Activated naive CD8-positive, alpha-beta T cell (primary cell): ENCODE results near the gene CCDC141.

Experiments
- H3K27ac Mint-ChIP-seq: one replicate; pipeline ENCODE4 v1.8.0; 2021; ENCODE audit warnings: mixed read lengths
- H3K27me3 Mint-ChIP-seq: one replicate; pipeline ENCODE4 v1.8.0; 2021; ENCODE audit warnings: mixed read lengths
- H3K36me3 Mint-ChIP-seq: one replicate; pipeline ENCODE4 v1.8.0; 2021; ENCODE audit warnings: mixed read lengths
- H3K4me1 Mint-ChIP-seq: one replicate; pipeline ENCODE4 v1.8.0; 2021; ENCODE audit warnings: low read depth, mixed read lengths
- H3K4me3 Mint-ChIP-seq: one replicate; pipeline ENCODE4 v1.8.0; 2021; ENCODE audit warnings: mild to moderate bottlenecking, mixed read lengths
- H3K9me3 Mint-ChIP-seq: one replicate; pipeline ENCODE4 v1.8.0; 2021; ENCODE audit warnings: low read depth, mixed read lengths

The CCDC141 gene

DNA sequence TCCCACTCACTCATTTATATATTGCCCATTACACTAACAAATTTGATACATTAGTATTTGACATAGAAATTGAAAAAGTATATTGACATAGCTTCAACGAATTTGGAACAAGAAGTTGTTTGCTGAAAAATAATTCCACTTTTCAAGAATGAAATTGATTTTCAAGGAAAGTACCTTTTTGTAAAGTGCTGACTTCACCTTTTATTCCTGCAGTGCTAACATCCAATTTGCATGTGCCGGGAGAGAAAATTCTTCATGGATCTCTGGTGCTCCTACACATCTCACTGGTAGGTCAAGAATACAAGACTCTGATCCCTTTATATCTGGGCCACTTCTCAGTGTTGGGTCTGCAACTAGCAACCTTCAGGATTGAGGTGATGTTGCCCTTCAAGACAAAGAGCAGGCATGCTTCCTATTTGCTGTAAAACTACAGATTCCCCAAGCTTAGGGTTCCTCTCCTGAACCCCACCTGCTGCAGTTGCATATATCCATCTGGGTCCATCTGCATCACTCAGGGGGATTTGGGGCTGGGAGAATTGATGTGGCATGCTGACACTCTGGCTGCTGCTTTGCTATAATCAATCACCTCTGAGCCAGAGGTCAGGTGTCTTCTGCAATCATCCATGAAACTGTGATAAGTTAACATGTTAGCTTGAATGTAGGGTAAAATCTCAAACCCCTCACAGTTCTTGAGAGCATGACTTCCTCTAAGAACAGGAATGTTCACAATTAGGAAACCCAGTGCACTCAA, 134.3 kb downstream of the CCDC141 start:
- no peaks in the 10 kb centered on the region for H3K9me3 Mint-ChIP-seq
- H3K27me3 Mint-ChIP-seq: no peaks in the 10 kb centered on the region
- H3K36me3 Mint-ChIP-seq: no peaks in the 10 kb centered on the region
- H3K27ac Mint-ChIP-seq: no peak overlapping the region
- H3K4me1 Mint-ChIP-seq: peaks cover 5% of the 10 kb centered on the region
- H3K4me3 Mint-ChIP-seq: no peak overlapping the region

DNA sequence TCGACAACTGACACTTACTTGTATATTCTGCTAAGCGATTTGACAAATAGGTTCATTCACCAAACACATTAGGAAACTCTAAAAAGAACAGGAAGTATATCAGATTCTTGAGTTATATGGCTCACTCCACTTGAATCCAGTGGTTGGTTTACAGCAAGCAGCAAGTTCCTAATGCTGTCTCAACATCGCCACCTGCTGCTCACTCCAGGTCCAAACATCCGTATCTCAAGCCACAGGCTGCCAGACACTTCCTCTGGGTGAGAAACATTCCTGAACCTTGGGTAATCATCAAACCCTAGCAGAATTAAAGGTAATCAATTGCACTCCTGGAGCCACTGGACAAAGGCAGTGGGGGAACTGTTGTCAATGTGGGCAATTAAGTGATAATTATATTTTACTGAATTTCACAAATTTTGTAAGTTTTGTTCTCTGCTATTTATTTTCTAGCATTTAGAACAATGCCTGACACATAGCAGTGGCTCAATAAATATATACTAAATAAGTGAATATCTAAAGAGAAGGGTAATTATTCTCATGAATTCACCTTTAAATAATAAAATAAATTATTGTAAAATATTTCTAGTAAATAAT, 135.6 kb downstream of the CCDC141 start:
- Mint-ChIP-seq H3K27me3 (no peaks in the 10 kb centered on the region), H3K4me1 (peaks cover 5% of the 10 kb centered on the region), H3K9me3 (no peaks in the 10 kb centered on the region), H3K4me3 (no peak overlapping the region), H3K36me3 (no peaks in the 10 kb centered on the region), H3K27ac (no peak overlapping the region)

DNA sequence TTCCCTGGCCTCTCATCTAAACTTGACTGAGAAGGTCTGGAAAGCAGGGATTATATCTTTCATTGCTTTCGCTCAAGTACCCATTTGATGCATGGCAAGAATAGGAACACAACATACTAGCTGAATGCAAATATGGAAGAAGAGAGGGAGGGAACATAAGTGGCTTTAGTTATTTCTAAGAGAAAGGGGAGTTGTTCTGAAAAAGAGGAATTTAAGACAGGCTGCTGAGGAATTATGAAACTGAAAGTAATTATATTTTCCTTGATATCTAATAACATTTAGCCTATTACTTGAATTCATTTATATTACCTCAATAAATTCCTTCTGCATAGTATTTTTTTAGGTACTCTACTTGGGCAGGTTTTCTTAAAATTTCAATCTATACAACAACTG, 136.9 kb downstream of the CCDC141 start:
- peaks cover 5% of the 10 kb centered on the region for H3K4me1 Mint-ChIP-seq
- no peak overlapping the region for H3K27ac Mint-ChIP-seq
- no peak overlapping the region for H3K4me3 Mint-ChIP-seq
- H3K36me3 Mint-ChIP-seq: no peaks in the 10 kb centered on the region
- H3K27me3 Mint-ChIP-seq: no peaks in the 10 kb centered on the region
- H3K9me3 Mint-ChIP-seq: no peaks in the 10 kb centered on the region

DNA sequence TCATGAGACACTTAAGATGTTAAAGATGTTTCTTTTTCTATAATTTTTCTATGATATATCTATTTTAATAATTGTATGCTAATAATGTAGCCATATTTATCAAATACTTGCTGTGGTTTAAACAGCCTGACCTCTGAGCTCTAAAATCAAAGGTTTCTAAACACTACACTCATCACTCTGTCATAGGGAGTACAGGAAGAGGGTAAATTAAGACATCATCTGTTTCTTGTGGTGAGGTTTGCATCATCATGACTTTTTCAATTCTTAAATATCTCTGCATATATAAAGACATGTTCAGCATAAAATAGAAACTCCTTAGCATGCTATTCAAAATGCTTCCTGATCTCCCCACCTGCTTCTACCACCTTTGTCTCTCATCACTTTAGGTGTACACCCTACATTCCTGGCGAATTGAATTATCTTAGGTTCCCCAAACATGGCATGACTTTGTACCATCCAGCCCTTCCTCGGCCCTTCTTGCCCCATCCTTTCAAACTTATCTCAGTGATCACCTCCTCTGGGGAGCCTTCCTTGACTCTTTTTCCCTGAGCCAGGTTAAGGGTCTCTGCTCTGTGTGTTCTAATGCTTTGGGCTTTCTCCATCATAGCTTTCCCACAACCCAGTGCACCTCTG, 137.4 kb downstream of the CCDC141 start:
- peaks cover 5% of the 10 kb centered on the region for H3K4me1 Mint-ChIP-seq
- no peaks in the 10 kb centered on the region for H3K9me3 Mint-ChIP-seq
- H3K27me3 Mint-ChIP-seq: no peaks in the 10 kb centered on the region
- no peaks in the 10 kb centered on the region for H3K36me3 Mint-ChIP-seq
- H3K4me3 Mint-ChIP-seq: no peak overlapping the region
- no peak overlapping the region for H3K27ac Mint-ChIP-seq

DNA sequence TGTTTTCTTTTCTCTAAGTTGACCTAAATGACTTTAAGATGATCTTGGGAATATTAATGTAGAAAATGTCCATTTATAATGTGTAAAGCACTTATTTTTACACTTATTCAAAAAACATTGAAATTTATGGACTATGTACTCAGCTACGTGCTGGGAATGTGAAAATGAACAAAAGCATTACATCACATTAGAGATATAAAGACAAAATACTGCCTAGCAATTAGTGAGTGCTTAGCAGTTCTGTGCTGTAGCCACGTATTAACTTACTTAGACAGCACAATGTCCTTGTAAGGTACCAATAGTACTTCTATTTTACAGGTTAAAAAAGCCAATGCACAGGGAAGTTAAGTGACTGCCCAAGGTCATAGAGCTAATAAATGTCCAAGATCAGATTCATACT, 138.9 kb downstream of the CCDC141 start:
- Mint-ChIP-seq H3K27ac (no peak overlapping the region), H3K27me3 (no peaks in the 10 kb centered on the region), H3K4me3 (no peak overlapping the region), H3K9me3 (no peaks in the 10 kb centered on the region), H3K36me3 (peaks cover 8% of the 10 kb centered on the region), H3K4me1 (peaks cover 5% of the 10 kb centered on the region)

DNA sequence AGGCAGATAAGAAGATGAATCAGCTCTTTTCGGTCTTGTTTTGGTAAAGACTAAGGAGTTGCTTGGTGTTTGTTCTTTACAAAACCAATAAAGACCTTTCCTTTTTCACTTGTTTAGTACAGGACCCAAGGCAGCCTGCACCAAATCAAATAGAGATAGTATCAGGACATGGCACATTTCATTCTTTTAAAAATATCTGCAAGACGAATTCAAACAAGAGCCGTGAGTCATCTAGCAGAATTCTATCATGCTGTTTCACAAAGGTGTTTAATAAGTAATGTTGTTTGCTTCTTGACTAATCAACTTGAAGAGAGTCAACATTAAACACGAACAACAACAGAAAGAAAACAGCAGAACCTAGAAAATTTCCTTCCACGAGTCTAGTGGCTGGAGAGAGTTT, 139.9 kb downstream of the CCDC141 start:
- H3K27ac Mint-ChIP-seq: no peak overlapping the region
- peaks cover 5% of the 10 kb centered on the region for H3K4me1 Mint-ChIP-seq
- peaks cover 13% of the 10 kb centered on the region for H3K36me3 Mint-ChIP-seq
- no peak overlapping the region for H3K4me3 Mint-ChIP-seq
- H3K27me3 Mint-ChIP-seq: no peaks in the 10 kb centered on the region
- no peaks in the 10 kb centered on the region for H3K9me3 Mint-ChIP-seq

DNA sequence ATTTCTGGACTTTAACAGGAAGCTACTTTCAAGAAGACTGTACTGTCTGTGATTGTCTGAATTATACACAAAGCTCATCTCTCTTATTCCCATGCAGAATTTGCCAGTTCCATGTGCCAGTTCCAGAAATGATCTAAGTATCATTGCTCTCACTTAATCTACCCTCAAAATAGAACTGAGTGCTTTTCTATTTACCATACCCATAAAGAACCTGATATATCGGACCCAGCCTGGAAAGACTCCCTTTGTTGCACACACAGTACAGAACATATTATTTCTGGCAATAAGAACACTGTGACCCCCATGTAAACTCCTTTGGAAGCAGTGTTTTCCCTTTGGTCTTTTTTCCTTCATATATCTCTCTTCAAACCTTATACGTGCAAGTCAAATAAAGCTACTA, 140.4 kb downstream of the CCDC141 start:
- Mint-ChIP-seq H3K4me3 (no peak overlapping the region), H3K36me3 (peaks cover 16% of the 10 kb centered on the region), H3K27ac (no peak overlapping the region), H3K9me3 (no peaks in the 10 kb centered on the region), H3K27me3 (no peaks in the 10 kb centered on the region), H3K4me1 (peaks cover 5% of the 10 kb centered on the region)

DNA sequence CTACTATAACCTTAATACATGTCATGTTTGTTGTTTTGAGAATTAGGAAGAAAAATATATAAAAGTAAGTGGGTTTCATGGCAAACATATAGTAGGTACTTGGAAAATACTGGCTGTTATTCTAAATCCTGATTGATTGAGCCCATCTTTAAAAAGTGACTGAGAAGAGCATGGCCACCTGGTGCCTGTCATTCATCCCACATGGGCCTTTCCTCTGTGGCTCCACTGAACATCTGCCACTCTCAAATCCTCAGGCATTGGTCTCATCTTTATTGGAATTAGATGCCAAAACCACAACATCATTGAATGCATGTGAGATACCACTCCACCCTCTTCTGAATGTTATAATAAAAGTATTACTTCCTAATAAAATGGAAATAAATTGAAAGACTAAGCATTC, 141.1 kb downstream of the CCDC141 start:
- Mint-ChIP-seq H3K36me3 (peaks cover 19% of the 10 kb centered on the region), H3K4me1 (peaks cover 5% of the 10 kb centered on the region), H3K9me3 (no peaks in the 10 kb centered on the region), H3K27me3 (no peaks in the 10 kb centered on the region), H3K4me3 (no peak overlapping the region), H3K27ac (no peak overlapping the region)

DNA sequence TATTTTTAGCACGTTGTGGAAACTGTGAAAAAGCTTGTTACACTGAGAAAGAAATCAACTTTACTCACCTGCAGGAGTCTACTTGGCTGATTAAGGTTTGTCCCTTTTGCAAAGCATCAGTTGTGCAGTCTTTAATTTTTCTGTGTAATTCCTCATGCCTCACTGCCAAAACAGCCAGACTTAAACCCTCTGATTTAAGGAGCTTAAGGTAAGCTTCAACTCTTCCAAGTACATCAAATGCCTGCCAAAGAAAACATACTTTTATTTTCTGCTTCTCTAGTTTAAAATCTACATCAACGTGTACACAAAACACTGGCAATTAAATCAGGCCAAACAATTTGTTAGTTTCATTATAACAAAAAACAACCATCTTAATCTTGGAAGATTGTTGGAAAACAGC, 144.7 kb downstream of the CCDC141 start:
- H3K27ac Mint-ChIP-seq: no peak overlapping the region
- no peaks in the 10 kb centered on the region for H3K4me1 Mint-ChIP-seq
- H3K4me3 Mint-ChIP-seq: no peak overlapping the region
- H3K9me3 Mint-ChIP-seq: no peaks in the 10 kb centered on the region
- peaks cover 30% of the 10 kb centered on the region for H3K36me3 Mint-ChIP-seq
- no peaks in the 10 kb centered on the region for H3K27me3 Mint-ChIP-seq

DNA sequence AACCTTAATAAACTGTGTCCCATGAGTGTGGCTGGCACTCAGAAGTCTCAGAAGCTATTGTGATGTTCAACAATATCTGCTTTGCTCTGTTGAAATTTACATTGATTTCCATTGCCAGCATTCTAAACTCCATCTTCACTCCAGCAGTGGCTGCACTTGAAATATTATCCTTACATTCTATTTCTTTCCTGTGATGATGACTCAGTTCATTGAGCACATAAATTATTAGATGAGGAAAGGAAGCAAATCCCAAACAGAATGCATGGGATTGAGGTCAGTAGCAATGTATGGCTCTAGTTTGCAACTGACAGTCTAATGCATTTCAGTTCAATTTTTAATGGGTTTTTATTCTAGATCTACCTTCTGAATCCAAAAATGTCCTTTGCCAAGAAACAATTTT, 150.3 kb downstream of the CCDC141 start:
- Mint-ChIP-seq H3K4me1 (peaks cover 4% of the 10 kb centered on the region), H3K27ac (no peak overlapping the region), H3K36me3 (peaks cover 24% of the 10 kb centered on the region), H3K9me3 (no peaks in the 10 kb centered on the region), H3K4me3 (no peak overlapping the region), H3K27me3 (no peaks in the 10 kb centered on the region)

DNA sequence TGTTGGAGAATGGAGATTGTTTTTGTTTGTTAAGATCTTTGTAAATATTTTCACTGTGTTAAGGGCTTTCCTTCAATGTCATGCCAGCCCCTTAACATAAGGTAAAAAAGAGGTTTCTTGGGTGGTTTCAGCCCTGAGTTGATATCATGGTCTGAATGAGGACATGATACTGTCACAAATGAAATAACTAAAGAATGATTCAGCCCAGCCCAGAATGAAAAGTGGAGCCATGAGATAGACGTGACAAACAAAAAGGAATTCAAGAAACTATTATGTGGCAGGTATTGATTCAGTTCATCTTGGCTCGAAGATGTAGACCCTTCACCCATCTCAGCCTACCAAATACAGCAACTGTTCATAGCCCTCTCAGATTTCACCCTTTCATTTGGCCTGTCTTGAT, 154.1 kb downstream of the CCDC141 start:
- Mint-ChIP-seq H3K27ac (no peak overlapping the region), H3K27me3 (no peaks in the 10 kb centered on the region), H3K4me1 (peaks cover 12% of the 10 kb centered on the region), H3K9me3 (no peaks in the 10 kb centered on the region), H3K36me3 (peaks cover 11% of the 10 kb centered on the region), H3K4me3 (no peak overlapping the region)

DNA sequence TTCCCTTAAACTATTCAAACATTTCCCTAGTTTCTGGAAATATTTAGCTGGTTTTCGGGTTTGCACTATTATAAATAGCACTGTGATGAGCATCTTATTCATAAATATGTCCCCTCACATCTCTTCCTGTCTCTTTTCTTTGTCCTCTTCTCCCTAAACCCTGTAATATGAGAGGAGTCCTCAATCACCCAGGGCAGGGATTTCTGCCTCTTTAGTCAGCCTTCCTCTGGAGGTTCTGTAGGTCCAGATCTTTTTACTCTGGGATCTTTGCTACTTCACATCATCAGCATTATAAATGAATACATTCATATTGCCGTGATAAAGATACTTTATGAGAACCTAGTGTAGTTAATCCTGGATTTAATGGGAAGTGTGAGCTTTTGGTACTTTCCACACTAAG, 154.8 kb downstream of the CCDC141 start:
- H3K27me3 Mint-ChIP-seq: no peaks in the 10 kb centered on the region
- no peak overlapping the region for H3K4me3 Mint-ChIP-seq
- no peak overlapping the region for H3K27ac Mint-ChIP-seq
- peaks cover 9% of the 10 kb centered on the region for H3K36me3 Mint-ChIP-seq
- H3K4me1 Mint-ChIP-seq: peaks cover 12% of the 10 kb centered on the region
- H3K9me3 Mint-ChIP-seq: no peaks in the 10 kb centered on the region

DNA sequence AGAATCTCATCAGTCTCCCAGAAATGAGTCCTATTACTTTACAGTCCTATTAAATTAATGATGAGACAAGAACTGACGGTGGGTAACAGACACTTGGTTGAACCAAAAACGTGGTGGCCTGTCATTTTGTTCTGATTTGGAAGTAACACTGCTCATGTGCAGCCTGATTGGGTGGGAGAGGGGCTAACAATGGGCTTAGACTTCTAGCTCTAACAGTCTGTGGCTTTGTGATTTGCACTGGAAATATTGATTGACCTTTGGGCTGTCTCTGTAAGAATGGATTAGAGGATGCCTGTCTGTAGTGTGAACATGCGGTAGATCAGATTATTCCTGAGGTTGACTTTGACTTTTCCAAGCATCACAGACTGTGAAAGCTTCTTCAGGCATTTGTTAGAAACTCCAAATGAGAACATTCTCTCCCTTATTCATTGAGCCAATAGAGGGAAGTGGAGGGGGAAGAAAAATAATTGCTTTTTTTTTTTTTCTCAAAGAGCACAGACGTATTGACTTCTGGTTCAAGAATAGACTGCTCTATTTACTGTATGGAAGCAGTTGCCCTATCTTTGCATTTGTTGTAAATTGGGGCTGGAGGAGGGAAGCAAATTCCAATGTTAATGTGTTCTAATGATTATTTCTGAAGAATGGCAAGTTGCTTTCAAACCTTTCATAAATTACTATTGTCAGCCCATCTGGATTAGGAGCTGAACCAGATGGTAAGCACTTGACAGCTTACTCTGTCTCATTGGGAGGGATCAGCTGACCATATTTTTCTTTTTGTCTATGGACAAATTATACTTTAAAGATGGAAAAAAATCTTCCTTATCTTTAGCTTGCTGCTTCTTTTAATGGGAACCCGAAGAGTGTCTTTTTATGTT, 156.9 kb downstream of the CCDC141 start:
- Mint-ChIP-seq H3K27me3 (no peaks in the 10 kb centered on the region), H3K4me1 (peaks cover 12% of the 10 kb centered on the region), H3K27ac (no peak overlapping the region), H3K36me3 (peaks cover 2% of the 10 kb centered on the region), H3K9me3 (no peaks in the 10 kb centered on the region), H3K4me3 (no peak overlapping the region)

DNA sequence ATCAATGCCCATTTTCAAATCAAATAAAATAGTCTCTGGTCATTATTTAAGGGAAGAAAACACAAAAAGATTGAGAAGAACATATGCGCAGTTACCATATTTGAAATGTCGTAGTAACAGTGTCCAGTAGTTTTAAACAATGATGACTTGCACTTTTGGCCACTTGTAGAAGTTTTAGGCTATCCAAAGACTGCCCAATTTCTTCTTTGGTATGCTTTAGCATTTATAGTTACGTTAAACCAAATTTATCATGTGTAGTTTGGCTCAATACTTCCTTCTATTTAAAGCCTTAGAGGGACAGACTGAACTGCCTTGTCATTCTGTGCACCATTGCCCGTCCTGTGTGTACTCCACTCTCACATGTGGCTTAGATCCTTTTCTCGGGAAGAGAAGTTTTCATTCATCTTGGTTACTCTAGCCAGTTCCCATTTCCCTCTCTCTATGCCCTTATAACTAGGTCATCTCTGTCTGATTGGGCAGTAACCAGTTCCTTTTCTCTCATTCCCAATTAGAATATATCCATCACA, 157.9 kb downstream of the CCDC141 start:
- Mint-ChIP-seq H3K9me3 (no peaks in the 10 kb centered on the region), H3K27ac (no peak overlapping the region), H3K36me3 (peaks cover 2% of the 10 kb centered on the region)

More for the DNA sequence above, 157.9 kb downstream of the CCDC141 start:
- Mint-ChIP-seq H3K4me1 (peaks cover 12% of the 10 kb centered on the region), H3K27me3 (no peaks in the 10 kb centered on the region), H3K4me3 (no peak overlapping the region)
